Measurements from ENCODE around the gene SSTR3.

DNA sequence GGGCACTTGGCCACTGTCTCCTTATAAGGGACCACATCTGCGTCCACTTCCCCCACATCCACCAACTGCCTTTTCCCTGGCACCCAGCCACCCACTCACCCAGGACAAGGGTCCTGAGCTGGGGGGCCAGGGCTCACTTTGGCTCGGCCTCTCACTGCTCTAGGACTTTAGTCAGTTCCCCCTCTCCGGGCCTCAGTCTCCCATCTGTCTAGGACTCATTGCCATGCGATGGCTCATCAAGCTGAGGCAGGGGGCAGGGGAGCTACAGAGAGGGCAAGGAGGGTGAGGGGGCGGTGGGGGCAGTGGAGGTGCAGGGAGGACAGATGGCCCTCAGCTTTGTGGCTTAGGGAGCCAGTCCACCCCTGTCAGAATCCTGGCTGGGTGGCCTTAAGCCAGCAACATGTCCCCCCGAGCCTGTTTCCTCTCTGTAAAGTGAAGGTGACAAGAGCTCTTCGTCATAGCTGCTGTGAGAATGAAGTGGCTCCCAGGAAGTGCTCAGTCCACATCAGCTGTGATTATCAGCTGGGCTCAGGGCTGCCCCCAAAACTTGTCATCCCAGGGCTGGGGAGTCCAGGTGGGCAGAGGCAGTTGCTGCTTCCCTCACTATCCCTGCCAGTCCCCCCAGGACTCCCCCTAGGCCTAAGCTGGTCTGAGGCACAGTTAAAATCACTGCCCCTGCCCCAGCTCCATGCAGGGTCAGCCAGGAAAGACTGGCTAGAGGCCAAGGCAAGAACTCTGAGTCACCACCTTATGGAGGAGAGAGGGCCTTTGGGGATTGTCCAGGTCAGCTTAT is 16.9 kb upstream of the SSTR3 start:
- TF ChIP-seq, protein P1, sequence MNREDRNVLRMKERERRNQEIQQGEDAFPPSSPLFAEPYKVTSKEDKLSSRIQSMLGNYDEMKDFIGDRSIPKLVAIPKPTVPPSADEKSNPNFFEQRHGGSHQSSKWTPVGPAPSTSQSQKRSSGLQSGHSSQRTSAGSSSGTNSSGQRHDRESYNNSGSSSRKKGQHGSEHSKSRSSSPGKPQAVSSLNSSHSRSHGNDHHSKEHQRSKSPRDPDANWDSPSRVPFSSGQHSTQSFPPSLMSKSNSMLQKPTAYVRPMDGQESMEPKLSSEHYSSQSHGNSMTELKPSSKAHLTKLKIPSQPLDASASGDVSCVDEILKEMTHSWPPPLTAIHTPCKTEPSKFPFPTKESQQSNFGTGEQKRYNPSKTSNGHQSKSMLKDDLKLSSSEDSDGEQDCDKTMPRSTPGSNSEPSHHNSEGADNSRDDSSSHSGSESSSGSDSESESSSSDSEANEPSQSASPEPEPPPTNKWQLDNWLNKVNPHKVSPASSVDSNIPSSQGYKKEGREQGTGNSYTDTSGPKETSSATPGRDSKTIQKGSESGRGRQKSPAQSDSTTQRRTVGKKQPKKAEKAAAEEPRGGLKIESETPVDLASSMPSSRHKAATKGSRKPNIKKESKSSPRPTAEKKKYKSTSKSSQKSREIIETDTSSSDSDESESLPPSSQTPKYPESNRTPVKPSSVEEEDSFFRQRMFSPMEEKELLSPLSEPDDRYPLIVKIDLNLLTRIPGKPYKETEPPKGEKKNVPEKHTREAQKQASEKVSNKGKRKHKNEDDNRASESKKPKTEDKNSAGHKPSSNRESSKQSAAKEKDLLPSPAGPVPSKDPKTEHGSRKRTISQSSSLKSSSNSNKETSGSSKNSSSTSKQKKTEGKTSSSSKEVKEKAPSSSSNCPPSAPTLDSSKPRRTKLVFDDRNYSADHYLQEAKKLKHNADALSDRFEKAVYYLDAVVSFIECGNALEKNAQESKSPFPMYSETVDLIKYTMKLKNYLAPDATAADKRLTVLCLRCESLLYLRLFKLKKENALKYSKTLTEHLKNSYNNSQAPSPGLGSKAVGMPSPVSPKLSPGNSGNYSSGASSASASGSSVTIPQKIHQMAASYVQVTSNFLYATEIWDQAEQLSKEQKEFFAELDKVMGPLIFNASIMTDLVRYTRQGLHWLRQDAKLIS (CRISPR knock-in tag; IDR thresholded peaks at IDR 0.05) = no peak
- TF ChIP-seq EZH2 (conservative IDR thresholded peaks at IDR 0.05; ENCODE audit: low read depth, low read length) (no peak), CTCF (CRISPR knock-in tag; IDR thresholded peaks at IDR 0.05) (no peak), ZNF264 (CRISPR knock-in tag; IDR thresholded peaks at IDR 0.05) (no peak), MLXIP (CRISPR knock-in tag; IDR thresholded peaks at IDR 0.05; ENCODE audit: borderline replicate concordance) (no peak), CREB1 (IDR thresholded peaks at IDR 0.05) (no peak), CREB1 (CRISPR knock-in tag; IDR thresholded peaks at IDR 0.05) (no peak), HNF4G (IDR thresholded peaks at IDR 0.05; ENCODE audit: borderline replicate concordance, low read depth, low read length) (no peak), HNF4G (CRISPR knock-in tag; IDR thresholded peaks at IDR 0.05; ENCODE audit: borderline replicate concordance, low read depth) (no peak)
